Neuronal stem cell (in vitro differentiated cells): Measurements from ENCODE around the gene HES7.

ENCODE experiments used
- DNase-seq: peaks from one replicate; pipeline ENCODE4 v3.0.0-alpha.2; 2013; ENCODE audit warnings: low spot score
- H2AFZ ChIP-seq: one replicate; pipeline ENCODE4 v1.6.1; 2013; ENCODE audit warnings: mild to moderate bottlenecking, low read length, inconsistent platforms
- H2AK5ac ChIP-seq: 2 replicates; pipeline ENCODE4 v1.6.1; 2013; ENCODE audit warnings: low read depth, mild to moderate bottlenecking, inconsistent platforms, low read length, moderate library complexity, mixed read lengths
- H2BK120ac ChIP-seq: 2 replicates; pipeline ENCODE4 v1.6.1; 2013; ENCODE audit warnings: low read depth, mild to moderate bottlenecking, inconsistent platforms, low read length, moderate library complexity, mixed read lengths
- H2BK12ac ChIP-seq: one replicate; pipeline ENCODE4 v1.6.1; 2013; ENCODE audit warnings: low read length, inconsistent platforms
- H2BK15ac ChIP-seq: 2 replicates; pipeline ENCODE4 v1.6.1; 2013; ENCODE audit warnings: mild to moderate bottlenecking, low read length, inconsistent platforms, mixed read lengths
- H2BK5ac ChIP-seq: one replicate; pipeline ENCODE4 v1.6.1; 2013; ENCODE audit warnings: inconsistent platforms, mild to moderate bottlenecking, low read length, moderate library complexity
- H3K14ac ChIP-seq: one replicate; pipeline ENCODE4 v1.6.1; 2013; ENCODE audit warnings: low read length, inconsistent platforms
- H3K18ac ChIP-seq: 2 replicates; pipeline ENCODE4 v1.6.1; 2013; ENCODE audit warnings: low read length, inconsistent platforms
- H3K23ac ChIP-seq: 2 replicates; pipeline ENCODE4 v1.6.1; 2013; ENCODE audit warnings: low read depth, mild to moderate bottlenecking, mixed read lengths, low read length, inconsistent platforms; ENCODE audit not compliant: poor library complexity
- H3K27ac ChIP-seq: replicated peaks from 3 replicates; pipeline ENCODE4 v1.5.1; 2013; ENCODE audit warnings: low read length, inconsistent platforms
- H3K27me3 ChIP-seq, 3 experiments: 2 replicates each; pipeline ENCODE4 v1.6.1; 2013; ENCODE audit warnings: low read length in 3 of 3, mild to moderate bottlenecking in 2 of 3, inconsistent platforms in 1 of 3, low read depth in 1 of 3, mixed read lengths in 1 of 3, moderate library complexity in 1 of 3; ENCODE audit not compliant: control insufficient read depth in 3 of 3, insufficient read depth in 3 of 3
- H3K36me3 ChIP-seq, 2 donors: replicated peaks in 1 of 2; 2 replicates each; pipeline ENCODE4 v1.6.1; 2013; ENCODE audit warnings: low read length in 2 of 2; ENCODE audit not compliant: control insufficient read depth in 2 of 2, insufficient read depth in 2 of 2
- H3K4ac ChIP-seq: 2 replicates; pipeline ENCODE4 v1.6.1; 2013; ENCODE audit warnings: inconsistent platforms, mild to moderate bottlenecking, low read length, moderate library complexity
- H3K4me1 ChIP-seq, 2 donors: 1 replicate in 1 of 2; 2 replicates in 1 of 2; pipeline ENCODE4 v1.6.1; 2013; ENCODE audit warnings: low read length in 2 of 2, low read depth in 1 of 2; ENCODE audit not compliant: control insufficient read depth in 2 of 2, insufficient read depth in 1 of 2
- H3K4me2 ChIP-seq: one replicate; pipeline ENCODE4 v1.6.1; 2013; ENCODE audit warnings: mild to moderate bottlenecking, low read length, inconsistent platforms; ENCODE audit not compliant: insufficient read depth, poor library complexity, severe bottlenecking
- H3K4me3 ChIP-seq, 2 donors: 2 replicates each; pipeline ENCODE4 v1.5.1; 2013; ENCODE audit warnings: low read length in 2 of 2, mild to moderate bottlenecking in 2 of 2, inconsistent platforms in 1 of 2, moderate library complexity in 1 of 2
- H3K79me1 ChIP-seq: one replicate; pipeline ENCODE4 v1.6.1; 2013; ENCODE audit warnings: low read depth, mild to moderate bottlenecking, inconsistent platforms, low read length, moderate library complexity
- H3K9ac ChIP-seq: one replicate; pipeline ENCODE4 v1.6.1; 2013; ENCODE audit warnings: mild to moderate bottlenecking, low read depth, low read length, inconsistent platforms; ENCODE audit not compliant: poor library complexity
- H3K9me3 ChIP-seq, 2 donors: replicated peaks in 1 of 2; 2 replicates each; pipeline versions ENCODE3 to v1.6.1; 2013; ENCODE audit warnings: low read length in 2 of 2, mild to moderate bottlenecking in 2 of 2, inconsistent platforms in 1 of 2, low read depth in 1 of 2, mixed read lengths in 1 of 2, moderate library complexity in 1 of 2; ENCODE audit not compliant: control insufficient read depth in 2 of 2, insufficient read depth in 1 of 2
- H4K8ac ChIP-seq: one replicate; pipeline ENCODE4 v1.6.1; 2013; ENCODE audit warnings: low read depth, mild to moderate bottlenecking, inconsistent platforms, low read length, moderate library complexity
- H4K91ac ChIP-seq: one replicate; pipeline ENCODE4 v1.6.1; 2013; ENCODE audit warnings: low read length, low read depth, mild to moderate bottlenecking, inconsistent platforms; ENCODE audit not compliant: poor library complexity
- WGBS, 2 donors: extraction: QIAGEN DNeasy Blood & Tissue Kit; methylation state at CpG; one replicate each; pipeline ENCODE4 v1.1.7; 2013; ENCODE audit warnings: missing lambda C conversion rate in 2 of 2, mixed read lengths in 1 of 2; ENCODE audit not compliant: insufficient read length in 2 of 2, insufficient replicate concordance in 1 of 2; ENCODE audit errors: extremely low coverage in 2 of 2; 5-methylcytosine and 5-hydroxymethylcytosine counted together

HES7 gene

DNA sequence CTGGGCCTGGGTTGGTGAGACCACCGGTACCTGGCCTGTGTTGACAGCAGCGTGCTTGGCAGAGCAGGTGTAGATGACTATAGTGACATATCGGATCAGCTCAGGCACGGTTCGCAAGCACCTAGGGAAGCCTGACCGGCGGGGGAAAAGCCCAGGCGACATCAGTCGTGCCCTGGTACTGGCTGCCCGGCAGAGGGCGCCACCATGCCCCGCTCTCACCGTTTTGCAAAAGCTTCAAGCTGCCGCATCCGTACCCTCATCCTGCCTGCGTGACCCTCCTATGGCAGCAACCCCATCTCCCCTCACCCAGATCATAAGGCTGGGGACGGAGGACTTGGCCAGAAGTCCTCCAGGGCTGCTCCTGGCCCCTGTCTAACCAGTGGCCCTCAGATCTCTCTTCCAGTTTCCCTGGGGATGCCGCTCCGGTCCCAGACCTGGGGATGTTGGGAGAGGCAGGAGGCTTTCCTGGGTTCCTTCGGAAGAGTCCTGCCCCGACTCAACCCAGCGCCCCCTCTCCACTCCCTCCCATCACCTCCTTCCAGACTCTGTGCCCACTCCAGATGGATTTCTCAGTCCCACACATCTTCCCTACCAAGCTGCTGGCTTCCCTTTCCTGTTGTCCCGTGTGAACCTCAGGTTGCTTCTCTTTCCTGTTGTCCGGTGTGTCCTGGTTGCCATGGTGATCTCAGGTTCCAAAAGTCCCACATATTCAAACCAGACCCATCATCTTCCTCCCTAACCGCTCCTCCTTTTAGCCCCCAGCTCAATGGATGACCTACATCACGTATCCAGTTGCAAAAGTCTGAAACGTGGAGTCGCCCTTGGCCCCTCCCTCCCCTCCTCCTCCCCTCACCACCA, 50.0 kb downstream of the HES7 start:
- Histone ChIP-seq H2BK12ac (no peak overlapping the region), H3K18ac (peak overlapping the region; percentile 21), H4K8ac (no peak overlapping the region), H2BK120ac (no peak overlapping the region), H3K14ac (no peak overlapping the region), H4K91ac (no peak overlapping the region), H3K27me3 (peaks cover 24 to 90% (median 70%) of the 10 kb centered on the region in 3 experiments), H3K9ac (peak overlapping the region; percentile 81), H2AFZ (peak overlapping the region; percentile 42), H3K9me3 (peaks cover 0 to 2% of the 10 kb centered on the region in 2 donors), H3K4me3 (peak overlapping the region in 1 of 2 donors; percentile 59), H3K4ac (no peak overlapping the region), H3K36me3 (no peaks in the 10 kb centered on the region), H3K27ac (no peak overlapping the region), H2BK15ac (no peak overlapping the region), H3K23ac (peak overlapping the region; percentile 3), H3K4me1 (peaks cover 4 to 10% of the 10 kb centered on the region in 2 donors), H2AK5ac (peak overlapping the region; percentile 37), H3K79me1 (no peaks in the 10 kb centered on the region), H2BK5ac (no peak overlapping the region), H3K4me2 (no peak overlapping the region)
- peak; percentile 67 for DNase-seq
- no CpG with 5 or more reads among the region's 28 CpGs for WGBS, 2 donors

DNA sequence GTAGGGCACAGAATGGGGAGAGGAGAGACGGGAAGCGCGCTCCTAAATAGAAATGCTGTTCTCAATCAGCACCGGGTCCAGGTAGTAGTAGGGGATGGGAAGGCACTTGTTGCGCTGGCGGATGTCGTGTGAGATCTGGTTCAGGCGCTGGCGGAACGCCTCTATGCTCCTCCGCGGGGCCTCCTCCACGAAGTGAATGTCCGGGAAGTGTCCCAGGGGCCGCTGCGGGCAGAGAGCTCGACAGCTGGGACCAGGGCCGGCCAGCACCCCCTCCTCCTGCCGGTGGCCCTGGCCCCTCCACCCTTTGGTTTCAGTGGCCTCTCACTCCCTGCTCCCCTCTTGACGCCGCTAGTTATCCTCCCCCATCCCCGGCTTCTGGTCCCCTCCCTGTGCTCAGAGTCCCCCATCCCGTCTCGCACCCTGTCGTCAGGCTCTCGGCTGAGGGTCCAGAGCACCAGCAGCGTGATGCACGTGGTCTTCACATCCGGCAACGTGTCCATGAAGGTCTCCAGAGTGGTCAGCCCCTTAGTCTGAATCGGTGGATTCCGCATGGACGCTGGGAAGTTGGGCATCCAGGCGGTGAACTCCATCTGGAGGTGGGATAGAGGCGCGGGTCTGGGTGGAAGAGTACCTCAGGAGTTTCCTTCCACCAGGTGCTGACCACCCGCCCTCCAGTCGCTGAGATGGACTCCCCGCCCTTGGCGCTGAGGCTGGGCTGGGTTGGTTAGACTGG, 51.0 kb downstream of the HES7 start:
- H3K14ac ChIP-seq = peak overlapping the region; percentile 10
- no CpG with 5 or more reads among the region's 40 CpGs for WGBS, 2 donors
- H3K4ac ChIP-seq = no peak overlapping the region
- peak overlapping the region; percentile 15 for H3K4me2 ChIP-seq
- H3K4me1 ChIP-seq = peaks cover 4 to 10% of the 10 kb centered on the region in 2 donors
- H2AFZ ChIP-seq = peak overlapping the region; percentile 74
- no peaks in the 10 kb centered on the region for H3K79me1 ChIP-seq
- peaks cover 24 to 95% (median 65%) of the 10 kb centered on the region in 3 experiments for H3K27me3 ChIP-seq
- H4K91ac ChIP-seq = no peak overlapping the region
- H3K36me3 ChIP-seq = no peaks in the 10 kb centered on the region
- no peak overlapping the region for H2BK15ac ChIP-seq
- H3K23ac ChIP-seq = peak overlapping the region; percentile 81
- peak overlapping the region; percentile 46 for H3K18ac ChIP-seq
- H3K27ac ChIP-seq = no peak overlapping the region
- no peak overlapping the region for H2AK5ac ChIP-seq
- H4K8ac ChIP-seq = no peak overlapping the region
- H2BK5ac ChIP-seq = peak overlapping the region; percentile 0
- no peak overlapping the region for H3K9ac ChIP-seq
- no peak overlapping the region for H2BK12ac ChIP-seq
- H2BK120ac ChIP-seq = no peak overlapping the region
- peak overlapping the region in 1 of 2 donors; percentile 2 for H3K4me3 ChIP-seq
- peaks cover 0 to 2% of the 10 kb centered on the region in 2 donors for H3K9me3 ChIP-seq
- DNase-seq = no peak

DNA sequence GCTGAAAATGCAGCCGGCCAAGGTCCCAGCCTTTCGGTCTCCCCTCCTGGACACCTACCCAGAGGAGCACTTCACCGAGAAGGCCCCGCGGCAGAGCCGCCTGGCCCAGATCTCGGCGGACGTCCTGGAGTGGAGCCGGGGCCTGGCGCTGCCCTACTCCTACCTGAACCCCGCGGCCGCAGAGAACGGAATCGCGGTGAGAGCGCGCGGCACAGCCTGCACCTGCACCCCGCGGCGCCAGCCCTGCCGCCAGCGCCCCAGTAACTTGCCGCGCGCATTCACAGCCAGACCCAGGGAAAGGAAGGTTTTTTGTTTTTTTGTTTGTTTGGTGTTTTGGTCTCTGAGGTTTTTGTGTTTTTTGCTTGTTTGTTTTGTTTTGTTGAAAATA, 51.6 kb downstream of the HES7 start:
- H3K18ac ChIP-seq = peak overlapping the region; percentile 34
- no peak overlapping the region for H4K91ac ChIP-seq
- H2BK15ac ChIP-seq = no peak overlapping the region
- DNase-seq = no peak
- peak overlapping the region; percentile 74 for H2AFZ ChIP-seq
- H3K4me2 ChIP-seq = peak overlapping the region; percentile 15
- H3K36me3 ChIP-seq = no peaks in the 10 kb centered on the region
- no peak overlapping the region for H4K8ac ChIP-seq
- H3K9me3 ChIP-seq = peaks cover 0 to 2% of the 10 kb centered on the region in 2 donors
- H3K27ac ChIP-seq = no peak overlapping the region
- no peak overlapping the region for H3K4ac ChIP-seq
- no peak overlapping the region for H2BK120ac ChIP-seq
- peaks cover 4 to 10% of the 10 kb centered on the region in 2 donors for H3K4me1 ChIP-seq
- no CpG with 5 or more reads among the region's 28 CpGs for WGBS, 2 donors
- no peak overlapping the region for H3K23ac ChIP-seq
- H3K9ac ChIP-seq = peak overlapping the region; percentile 30
- H3K79me1 ChIP-seq = no peaks in the 10 kb centered on the region
- H2AK5ac ChIP-seq = no peak overlapping the region
- peaks cover 24 to 95% (median 64%) of the 10 kb centered on the region in 3 experiments for H3K27me3 ChIP-seq
- no peak overlapping the region for H3K14ac ChIP-seq
- peak overlapping the region in 1 of 2 donors; percentile 15 for H3K4me3 ChIP-seq
- no peak overlapping the region for H2BK12ac ChIP-seq
- H2BK5ac ChIP-seq = no peak overlapping the region

DNA sequence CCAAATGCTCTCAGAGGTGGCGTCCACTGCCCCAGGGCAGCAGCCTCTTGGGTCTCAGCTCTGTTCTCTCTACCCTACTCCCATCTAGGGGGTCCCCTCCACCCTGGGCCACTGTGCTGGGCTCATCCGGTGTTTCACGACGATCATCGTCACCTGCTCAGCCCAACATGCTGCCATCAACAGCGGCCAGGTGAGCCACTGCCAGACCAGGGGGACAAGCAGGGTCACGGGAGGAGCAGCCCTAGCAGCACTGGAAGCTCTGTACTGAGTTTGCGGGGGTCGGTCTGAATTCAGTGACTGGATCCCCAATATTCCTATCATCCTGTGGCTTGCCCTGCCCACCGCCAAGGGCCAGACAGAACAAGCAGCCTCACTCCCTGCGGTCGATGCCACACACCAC, 52.4 kb downstream of the HES7 start:
- WGBS, 2 donors = no CpG with 5 or more reads among the region's 12 CpGs
- peak overlapping the region; percentile 13 for H3K18ac ChIP-seq
- no peak overlapping the region for H4K91ac ChIP-seq
- H3K27me3 ChIP-seq = peaks cover 24 to 95% (median 59%) of the 10 kb centered on the region in 3 experiments
- peak overlapping the region in 1 of 2 donors; percentile 9 for H3K4me3 ChIP-seq
- no peak overlapping the region for H4K8ac ChIP-seq
- H3K14ac ChIP-seq = no peak overlapping the region
- no peak overlapping the region for H2BK12ac ChIP-seq
- H3K4ac ChIP-seq = no peak overlapping the region
- H3K9me3 ChIP-seq = peaks cover 0 to 2% of the 10 kb centered on the region in 2 donors
- H2AFZ ChIP-seq = no peak overlapping the region
- no peak overlapping the region for H2BK120ac ChIP-seq
- DNase-seq = no peak
- H2BK15ac ChIP-seq = no peak overlapping the region
- no peak overlapping the region for H3K27ac ChIP-seq
- H3K79me1 ChIP-seq = no peaks in the 10 kb centered on the region
- H3K9ac ChIP-seq = no peak overlapping the region
- no peak overlapping the region for H3K4me2 ChIP-seq
- peak overlapping the region; percentile 28 for H3K23ac ChIP-seq
- H2AK5ac ChIP-seq = peak overlapping the region; percentile 71
- H3K4me1 ChIP-seq = peaks cover 4 to 14% of the 10 kb centered on the region in 2 donors
- H2BK5ac ChIP-seq = no peak overlapping the region
- H3K36me3 ChIP-seq = no peaks in the 10 kb centered on the region
